Activated CD4-positive, alpha-beta T cell treated with anti-CD3 and anti-CD28 coated beads, Interleukin-2, Interleukin-6, amounts not matched to agents 100 ng/mL and 50 ng/mL, durations not matched to agents 16 hours and 8 hours (primary cell): Measurements from ENCODE around the gene ABCC4.
A peak's percentile ranks its signal among the peaks of the same experiment; 100 is the strongest.
"Not testable (repeated sequence)": the region's sequence is repeated elsewhere in the genome, so short reads cannot be mapped to it uniquely, and the experiment has no call there.

Experiments
- DNase-seq: peaks from one replicate; pipeline ENCODE4 v3.0.0-alpha.2; 2020

Gene ABCC4

DNA sequence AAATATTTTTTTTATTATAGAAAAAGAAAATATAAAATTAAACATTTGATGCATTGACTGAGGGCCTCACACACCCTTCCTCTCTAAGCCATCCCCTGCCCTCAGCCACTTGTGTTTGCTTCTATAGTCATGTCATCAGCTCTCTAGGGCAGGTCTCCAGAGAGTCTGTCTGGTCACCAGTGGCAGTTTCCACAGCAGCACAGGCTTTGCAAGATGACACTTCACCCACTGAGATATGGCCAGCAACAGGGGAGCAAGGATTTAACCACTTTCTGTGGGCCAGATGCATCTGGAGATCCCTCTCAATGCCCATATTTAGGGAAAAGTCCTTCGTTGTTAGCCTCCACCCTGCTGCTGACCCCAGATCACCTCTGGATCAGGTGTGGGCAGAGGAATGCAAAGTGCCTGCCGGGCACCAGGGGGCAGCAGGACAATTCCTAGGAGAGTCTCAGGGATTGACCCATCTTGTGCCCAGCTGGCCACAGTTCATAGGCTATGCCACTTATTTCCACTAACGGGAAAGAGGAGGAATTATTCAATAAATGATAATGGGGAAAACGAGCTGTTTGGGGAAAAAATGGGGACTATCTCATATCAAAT lies 4.8 kb downstream of the ABCC4 start:
- DNase-seq, result peak; percentile 10

DNA sequence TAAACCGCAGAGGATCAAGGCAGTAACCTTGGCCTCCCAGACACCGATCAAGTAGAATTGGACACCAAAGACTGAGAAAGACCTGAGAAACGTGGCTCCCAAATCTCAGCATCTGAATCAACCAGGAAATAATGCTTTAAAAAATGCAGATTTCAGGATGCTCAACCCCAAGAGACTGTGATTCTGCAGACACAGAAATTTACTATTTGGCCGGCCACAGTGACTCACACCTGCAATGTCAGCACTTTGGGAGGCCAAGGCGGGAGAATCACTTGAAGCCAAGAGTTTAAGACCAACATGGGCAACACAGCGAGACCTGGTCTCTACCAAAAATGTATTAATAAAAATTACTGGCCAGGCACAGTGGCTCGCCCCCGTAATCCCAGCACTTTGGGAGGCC lies 6.2 kb downstream of the ABCC4 start:
- DNase-seq, result no peak

GRCh38 chr13:95292622-95293021 lies 8.6 kb downstream of the ABCC4 start:
- DNase-seq, result no peak

DNA sequence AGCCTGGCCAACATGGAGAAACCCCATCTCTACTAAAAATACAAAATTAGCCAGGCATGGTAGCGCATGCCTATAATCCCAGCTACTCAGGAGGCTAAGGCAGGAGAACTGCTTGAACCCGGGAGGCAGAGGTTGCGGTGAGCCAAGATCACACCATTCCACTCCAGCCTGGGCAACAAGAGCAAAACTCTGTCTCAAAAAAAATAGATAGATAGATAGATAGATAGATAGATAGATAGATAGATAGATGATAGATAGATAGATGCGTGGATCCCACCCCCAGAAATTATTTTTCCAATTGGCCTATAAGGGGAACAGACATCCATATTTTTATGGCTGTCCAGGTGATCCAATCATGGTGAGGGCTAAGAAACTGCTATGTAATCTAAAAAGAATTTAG lies 11.3 kb downstream of the ABCC4 start:
- DNase-seq, result not testable (repeated sequence)

DNA sequence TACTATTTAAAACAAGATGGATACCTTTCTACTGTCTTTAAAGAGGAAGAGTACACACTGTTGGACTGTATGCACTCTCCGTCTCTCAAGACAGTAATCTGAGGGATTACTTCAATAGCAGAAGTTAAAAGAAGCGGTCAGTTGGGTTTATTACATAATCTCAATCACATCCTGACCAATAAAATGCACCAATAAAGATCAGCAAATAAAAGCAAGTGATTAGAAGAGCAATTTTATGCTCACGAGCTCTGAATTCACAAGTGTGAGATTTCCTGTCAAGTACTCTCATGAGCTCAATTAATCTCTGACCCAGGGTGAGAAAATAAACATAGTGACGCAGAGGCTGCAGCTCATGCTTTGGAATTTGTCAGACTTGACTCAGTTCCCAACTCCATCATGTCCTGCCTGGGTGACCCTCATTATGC lies 12.2 kb downstream of the ABCC4 start:
- no peak for DNase-seq

DNA sequence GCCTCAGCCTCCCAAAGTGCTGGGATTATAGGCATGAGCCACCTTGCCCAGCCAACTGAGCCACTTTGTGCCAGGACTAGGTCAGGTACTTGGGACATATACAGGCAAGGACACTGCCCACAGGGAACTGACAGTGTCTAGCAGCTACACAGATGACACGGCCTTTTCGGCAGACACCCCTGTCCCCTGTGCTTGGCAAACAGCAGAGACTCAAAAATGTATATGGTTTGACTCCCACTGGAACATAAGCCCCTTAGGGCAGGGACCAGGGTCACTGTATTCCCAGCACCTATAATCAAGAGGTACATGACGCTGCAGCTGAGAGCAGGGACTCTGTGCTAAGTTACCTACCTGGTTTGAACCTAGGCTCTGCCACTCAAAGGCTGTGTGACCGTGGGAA lies 16.8 kb downstream of the ABCC4 start:
- no peak for DNase-seq

DNA sequence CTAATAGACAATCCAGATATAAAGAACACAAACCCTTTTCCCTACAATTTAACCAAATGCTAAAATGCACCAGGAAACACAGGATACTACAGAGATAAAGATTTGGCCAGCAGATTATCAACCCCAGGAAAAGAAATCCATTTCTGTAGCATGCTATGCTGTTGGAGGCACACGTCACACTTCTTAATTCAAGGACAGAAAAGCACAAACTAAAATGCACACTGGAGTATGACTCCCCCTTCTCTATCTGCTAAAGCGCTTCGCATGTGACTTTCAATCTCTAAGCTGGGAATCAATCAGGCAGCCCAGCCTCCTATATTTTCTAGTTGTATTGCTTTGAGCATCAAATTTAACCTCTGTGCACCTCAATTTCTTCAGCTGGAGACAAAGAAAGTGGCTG lies 22.2 kb downstream of the ABCC4 start:
- DNase-seq, result no peak

GRCh38 chr13:95276037-95276505 lies 25.2 kb downstream of the ABCC4 start:
- no peak for DNase-seq

GRCh38 chr13:95275322-95276036 lies 25.8 kb downstream of the ABCC4 start:
- DNase-seq, result no peak

DNA sequence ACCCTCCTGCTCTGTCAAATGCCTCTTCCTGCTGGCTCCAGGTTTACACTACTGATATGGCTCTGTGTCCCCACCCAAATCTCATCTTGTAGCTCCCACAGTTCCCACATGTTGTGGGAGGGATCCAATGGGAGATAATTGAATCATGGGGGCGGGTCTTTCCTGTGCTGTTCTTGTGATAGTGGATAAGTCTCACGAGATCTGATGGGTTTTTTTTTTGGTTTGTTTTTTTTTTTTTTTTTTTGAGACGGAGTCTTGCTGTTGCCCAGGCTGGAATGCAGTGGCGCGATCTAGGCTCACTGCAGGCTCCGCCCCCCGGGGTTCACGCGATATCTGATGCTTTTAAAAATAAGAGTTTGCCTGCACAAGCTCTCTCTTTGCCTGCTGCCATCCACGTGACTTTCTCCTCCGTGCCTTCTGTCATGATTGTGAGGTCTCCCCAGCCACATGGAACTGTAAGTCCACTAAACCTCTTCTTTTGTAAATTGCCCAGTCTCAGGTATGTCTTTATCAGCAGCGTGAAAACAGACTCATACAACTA lies 27.6 kb downstream of the ABCC4 start:
- DNase-seq, result not testable (repeated sequence)

DNA sequence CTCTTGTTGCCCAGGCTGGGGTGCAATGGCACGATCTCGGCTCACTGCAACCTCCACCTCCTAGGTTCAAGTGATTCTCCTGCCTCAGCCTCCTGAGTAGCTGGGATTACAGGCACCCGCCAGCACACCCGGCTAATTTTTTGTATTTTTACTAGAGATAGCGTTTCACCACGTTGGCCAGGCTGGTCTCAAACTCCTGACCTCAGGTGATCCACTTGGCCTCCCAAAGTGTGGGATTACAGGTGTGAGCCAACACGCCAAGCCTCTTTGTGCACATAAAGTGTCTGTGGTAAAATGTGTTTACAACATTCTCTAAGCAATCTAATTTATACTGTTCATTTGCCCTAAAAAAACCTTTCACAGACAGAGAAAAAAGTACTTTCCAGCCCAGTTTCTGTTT lies 29.2 kb downstream of the ABCC4 start:
- DNase-seq, result not testable (repeated sequence)

DNA sequence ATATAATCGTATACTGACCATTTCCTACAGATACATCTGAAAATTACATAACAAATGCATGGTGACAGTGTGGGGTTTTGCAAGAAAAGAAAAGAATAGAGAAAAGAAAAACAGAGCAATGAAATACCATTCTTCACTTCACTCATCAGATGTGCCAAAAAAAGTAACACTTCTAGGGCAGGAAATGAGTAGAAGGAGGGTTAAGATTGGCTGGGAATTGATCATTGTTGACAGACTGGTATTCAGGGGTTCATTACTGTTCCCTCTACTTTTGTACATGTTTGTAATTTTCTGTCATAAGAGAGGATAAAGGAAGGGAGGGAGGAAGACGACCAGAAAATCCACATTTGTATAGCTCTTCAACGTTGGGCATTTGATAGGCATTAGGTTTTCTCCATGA lies 31.5 kb downstream of the ABCC4 start:
- DNase-seq, result no peak

DNA sequence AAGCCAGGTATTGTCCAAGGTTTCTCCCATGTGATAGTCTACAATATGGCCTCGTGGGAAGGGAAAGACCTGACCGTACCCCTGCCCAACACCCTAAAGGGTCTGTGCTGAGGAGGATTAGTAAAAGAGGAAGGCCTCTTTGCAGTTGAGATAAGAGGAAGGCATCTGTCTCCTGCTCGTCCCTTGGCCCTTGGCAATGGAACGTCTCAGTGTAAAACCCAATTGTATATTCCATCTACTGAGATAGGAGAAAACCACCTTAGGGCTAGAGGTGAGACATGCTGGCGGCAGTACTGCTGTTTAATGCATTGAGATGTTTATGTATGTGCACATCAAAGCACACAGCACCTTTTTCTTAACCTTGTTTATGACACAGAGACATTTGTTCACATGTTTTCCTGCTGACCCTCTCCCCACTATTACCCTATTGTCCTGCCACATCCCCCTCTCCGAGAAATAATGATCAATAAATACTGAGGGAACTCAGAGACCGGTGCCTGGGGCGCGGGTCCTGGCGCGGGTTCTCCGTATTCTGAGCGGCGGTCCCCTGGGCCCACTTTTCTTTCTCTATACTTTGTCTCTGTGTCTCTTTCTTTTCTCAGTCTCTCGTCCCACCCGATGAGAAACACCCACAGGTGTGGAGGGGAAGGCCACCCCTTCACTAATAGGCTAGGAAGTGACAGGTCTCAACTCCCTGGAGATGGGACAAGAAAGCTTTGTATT lies 32.7 kb downstream of the ABCC4 start:
- not testable (repeated sequence) for DNase-seq

DNA sequence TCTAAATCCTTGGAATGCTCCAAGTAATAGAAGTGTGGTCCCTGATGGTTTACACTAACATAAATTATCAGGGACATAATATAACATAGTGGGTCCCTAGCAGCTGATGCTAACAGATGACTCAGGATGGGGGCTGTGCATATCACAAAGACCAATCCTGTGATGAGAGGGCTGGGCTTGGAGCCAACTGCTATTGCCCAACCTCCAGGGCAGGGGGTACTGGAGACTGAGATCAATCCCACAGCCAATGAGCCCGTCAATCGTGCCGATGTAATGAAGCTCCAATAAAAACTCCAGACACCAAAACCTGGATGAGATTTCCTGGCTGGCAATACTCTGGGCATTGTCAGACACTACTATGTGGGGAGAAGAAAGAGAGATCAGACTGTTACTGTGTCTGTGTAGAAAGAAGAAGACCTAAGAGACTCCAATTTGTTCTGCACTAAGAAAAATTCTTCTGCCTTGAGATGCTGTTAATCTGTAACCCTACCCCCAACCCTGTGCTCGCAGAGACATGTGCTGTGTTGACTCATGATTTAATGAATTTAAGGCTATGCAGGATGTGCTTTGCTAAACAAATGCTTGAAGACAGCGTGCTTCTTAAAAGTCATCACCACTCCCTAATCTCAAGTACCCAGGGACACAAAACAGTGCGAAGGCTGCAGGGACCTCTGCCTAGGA lies 33.4 kb downstream of the ABCC4 start:
- no peak for DNase-seq

DNA sequence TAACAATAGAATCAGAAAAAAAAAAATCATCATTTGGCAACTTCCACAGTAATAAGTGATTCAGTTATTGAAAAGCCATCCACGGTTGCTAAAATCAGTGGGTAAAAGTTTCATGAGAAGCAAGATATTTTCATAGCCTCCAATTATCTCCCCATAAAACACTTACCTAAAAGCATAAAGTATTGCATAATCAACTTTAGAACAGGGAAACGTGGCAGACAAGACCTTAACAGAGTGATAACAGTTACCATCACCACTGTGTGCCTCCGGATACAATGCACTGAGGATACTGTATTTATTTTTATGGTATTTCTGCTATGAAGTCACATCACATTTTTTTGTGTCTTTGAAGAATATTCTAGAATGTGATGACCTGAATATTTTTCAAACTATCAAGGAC lies 37.0 kb downstream of the ABCC4 start:
- no peak for DNase-seq

- no peak for DNase-seq
Measured at GRCh38 chr13:95262837-95263384, 38.3 kb downstream of the ABCC4 start.

- no peak for DNase-seq
Measured at GRCh38 chr13:95261956-95262355, 39.3 kb downstream of the ABCC4 start.

DNA sequence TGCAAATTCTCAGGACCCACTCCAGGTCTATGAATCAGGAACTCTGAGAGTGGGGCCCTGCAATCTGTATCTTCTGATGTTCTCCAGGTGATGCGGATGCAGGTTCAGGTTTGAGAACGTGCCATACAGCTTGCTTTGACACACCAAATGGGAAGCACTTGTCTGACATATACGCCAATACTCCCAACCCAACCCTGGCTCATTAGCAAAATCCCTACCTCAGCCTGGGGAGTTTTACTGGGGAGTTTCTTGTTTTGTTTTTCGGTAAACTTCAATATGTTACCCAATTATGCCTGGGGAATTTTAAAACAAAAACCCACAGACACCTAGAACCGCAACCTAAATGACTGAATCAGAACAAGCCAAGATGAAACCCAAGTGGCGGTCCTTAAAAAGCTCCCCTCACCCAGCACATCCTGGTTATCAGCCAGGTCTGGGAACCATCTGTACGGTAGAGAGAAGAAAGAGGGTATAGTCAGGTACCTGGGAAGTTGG lies 41.2 kb downstream of the ABCC4 start:
- peak; percentile 2 for DNase-seq

DNA sequence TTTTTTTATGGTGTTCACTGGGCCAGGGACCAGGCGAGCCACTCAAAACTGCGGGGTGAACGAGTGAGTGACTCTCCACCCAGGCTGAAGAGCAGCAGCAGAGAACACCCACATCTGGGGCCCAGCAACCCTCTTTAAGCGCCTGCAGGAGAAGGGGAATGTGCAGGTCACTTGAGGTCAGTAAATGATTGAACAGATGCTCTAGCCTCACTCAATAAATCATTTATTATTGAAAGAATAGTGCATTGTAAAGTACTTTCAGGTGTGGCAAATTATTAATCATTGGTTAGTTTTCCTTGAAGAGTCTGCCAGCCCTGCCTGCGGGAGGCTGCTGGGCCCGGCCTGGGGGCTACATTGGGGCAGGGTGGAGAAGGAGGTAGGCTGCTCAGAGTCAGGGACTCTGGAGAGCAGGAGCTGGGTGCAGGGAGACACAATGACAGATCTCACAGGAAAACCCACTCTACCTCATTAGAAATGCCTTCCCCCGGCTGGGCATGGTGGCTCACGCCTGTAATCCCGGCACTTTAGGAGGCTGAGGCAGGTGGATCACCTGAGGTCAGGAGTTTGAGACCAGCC lies 42.5 kb downstream of the ABCC4 start:
- DNase-seq, result no peak

- no peak for DNase-seq
Measured at GRCh38 chr13:95258098-95258497, 43.2 kb downstream of the ABCC4 start.

DNA sequence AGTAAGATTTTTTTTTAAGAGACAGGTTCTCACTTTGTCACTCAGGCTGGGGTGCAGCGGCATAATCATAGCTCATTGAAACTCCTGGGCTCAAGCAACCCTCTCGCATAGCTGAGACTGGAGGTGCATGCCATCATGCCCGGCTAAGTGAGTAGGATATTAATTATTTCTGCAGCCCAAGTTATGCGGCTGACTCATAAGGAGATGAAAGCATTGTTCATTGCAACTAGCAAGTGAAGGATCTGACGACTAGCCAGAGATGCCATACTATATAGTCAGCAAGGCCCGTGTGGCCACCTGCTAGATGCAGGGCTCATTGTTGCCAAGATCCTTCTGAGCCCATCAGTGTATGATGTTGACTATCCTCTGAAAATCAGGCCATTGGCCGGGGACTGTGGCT lies 45.2 kb downstream of the ABCC4 start:
- DNase-seq, result no peak

DNA sequence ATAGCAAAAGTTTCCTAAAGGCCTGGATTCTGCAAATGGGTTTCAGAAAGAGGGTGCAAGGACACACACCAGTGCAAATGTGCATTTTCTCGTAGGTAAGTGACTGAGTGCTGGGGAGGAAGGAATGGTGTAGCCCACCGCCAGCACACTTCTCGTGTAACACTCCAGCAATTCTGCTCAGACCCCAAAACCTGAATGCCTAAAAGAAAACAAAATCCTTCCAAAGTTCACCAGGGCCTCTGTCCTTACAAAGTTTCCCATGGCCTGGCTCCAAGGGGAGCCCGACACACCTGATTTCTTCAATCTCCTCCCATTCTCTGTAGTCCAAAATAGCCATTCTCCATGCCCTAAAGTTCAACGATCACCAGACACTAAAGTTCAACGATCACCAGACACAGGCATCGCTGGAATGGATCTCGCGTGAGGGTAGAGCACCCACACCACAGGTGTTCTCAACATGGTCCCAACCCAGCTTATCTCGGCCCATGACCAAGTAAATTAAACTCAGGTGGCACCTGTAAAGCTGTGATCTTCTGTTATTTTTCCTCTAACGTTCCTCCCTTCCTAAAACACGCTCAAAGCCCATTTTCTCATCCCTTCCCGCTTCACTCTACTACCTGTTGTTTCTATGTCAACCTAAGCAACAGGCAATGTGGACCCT lies 46.0 kb downstream of the ABCC4 start:
- DNase-seq, result no peak
